Transverse colon (tissue), 4 donors: Measurements from ENCODE around the gene KIF16B.

Experiments
- CTCF ChIP-seq, 5 experiments: fragments of 200-600 bp in 3 of 5; fragments of 450-650 bp in 2 of 5; sonication (generic) in 3 of 5; IDR thresholded peaks; 1 replicate in 2 of 5; 2 replicates in 3 of 5; pipeline ENCODE4 v1.5.1; 2016 to 2017; ENCODE audit warnings: antibody characterized with exemption in 5 of 5, inconsistent platforms in 3 of 5, mild to moderate bottlenecking in 2 of 5, moderate library complexity in 1 of 5
- POLR2A ChIP-seq: fragments of 450-650 bp; IDR thresholded peaks from one replicate; pipeline ENCODE4 v1.6.1; 2016; ENCODE audit warnings: antibody characterized with exemption, mild to moderate bottlenecking, moderate library complexity
- POLR2AphosphoS5 ChIP-seq, 3 donors: sonication (generic); formaldehyde crosslinking; IDR thresholded peaks; one replicate each; pipeline ENCODE4 v1.6.1; 2016; ENCODE audit warnings: antibody characterized with exemption in 3 of 3

- TF ChIP-seq CTCF (IDR thresholded peaks at IDR 0.05) (no peak), POLR2AphosphoS5 (IDR thresholded peaks at IDR 0.05) (no peak), POLR2A (no peak)
Observed at GRCh38 chr20:16271450-16271849, 301.8 kb downstream of the KIF16B start.
